ENCODE results near the gene GAL3ST1.
"Not testable (repeated sequence)": the region's sequence is repeated elsewhere in the genome, so short reads cannot be mapped to it uniquely, and the experiment has no call there.

GAL3ST1 gene

GRCh38 chr22:30574095-30574981 is at the start of gene GAL3ST1:
Gene GAL3ST1 (minus strand): TSS chr22:30574665. CDS start chr22:30557392, 17,273 bp downstream.
- DNase-seq (ENCODE audit: low read depth in 3 of 3): no peak

- DNase-seq (ENCODE audit: low read depth in 3 of 3): not testable (repeated sequence)
Observed at GRCh38 chr22:30619909-30620308, 45.4 kb upstream of the GAL3ST1 start.

GRCh38 chr22:30617819-30618218 is 43.4 kb upstream of the GAL3ST1 start:
- DNase-seq (ENCODE audit: low read depth in 3 of 3): no peak

GRCh38 chr22:30615543-30615954 is 41.1 kb upstream of the GAL3ST1 start:
- DNase-seq (ENCODE audit: low read depth in 3 of 3): no peak

GRCh38 chr22:30614879-30615278 is 40.4 kb upstream of the GAL3ST1 start:
- no peak for DNase-seq (ENCODE audit: low read depth in 3 of 3)

GRCh38 chr22:30614268-30614667 is 39.8 kb upstream of the GAL3ST1 start:
- DNase-seq (ENCODE audit: low read depth in 3 of 3): no peak

GRCh38 chr22:30612789-30613188 is 38.3 kb upstream of the GAL3ST1 start:
- DNase-seq (ENCODE audit: low read depth in 3 of 3): no peak

GRCh38 chr22:30611197-30611596 is 36.7 kb upstream of the GAL3ST1 start:
- no peak for DNase-seq (ENCODE audit: low read depth in 3 of 3)

- no peak for DNase-seq (ENCODE audit: low read depth in 3 of 3)
Observed at GRCh38 chr22:30610299-30610698, 35.8 kb upstream of the GAL3ST1 start.

GRCh38 chr22:30609260-30610185 is 35.1 kb upstream of the GAL3ST1 start:
- DNase-seq (ENCODE audit: low read depth in 3 of 3): no peak

GRCh38 chr22:30607939-30608338 is 33.5 kb upstream of the GAL3ST1 start:
- no peak for DNase-seq (ENCODE audit: low read depth in 3 of 3)

GRCh38 chr22:30607300-30607930 is 33.0 kb upstream of the GAL3ST1 start:
- DNase-seq (ENCODE audit: low read depth in 3 of 3): no peak

GRCh38 chr22:30606455-30607299 is 32.2 kb upstream of the GAL3ST1 start, which contains the start of gene TCN2:
Gene TCN2 (plus strand): TSS chr22:30607174. CDS start chr22:30607332, 158 bp downstream.
- no peak for DNase-seq (ENCODE audit: low read depth in 3 of 3)

- DNase-seq (ENCODE audit: low read depth in 3 of 3): no peak
Observed at GRCh38 chr22:30605449-30606110, 31.1 kb upstream of the GAL3ST1 start.

GRCh38 chr22:30604723-30605122 is 30.3 kb upstream of the GAL3ST1 start:
- no peak for DNase-seq (ENCODE audit: low read depth in 3 of 3)

GRCh38 chr22:30603801-30604200 is 29.3 kb upstream of the GAL3ST1 start:
- DNase-seq (ENCODE audit: low read depth in 3 of 3): no peak

- no peak for DNase-seq (ENCODE audit: low read depth in 3 of 3)
Observed at GRCh38 chr22:30602049-30602448, 27.6 kb upstream of the GAL3ST1 start.

GRCh38 chr22:30601464-30601863 is 27.0 kb upstream of the GAL3ST1 start:
- DNase-seq (ENCODE audit: low read depth in 3 of 3): no peak

- no peak for DNase-seq (ENCODE audit: low read depth in 3 of 3)
Observed at GRCh38 chr22:30600921-30601320, 26.5 kb upstream of the GAL3ST1 start.

- DNase-seq (ENCODE audit: low read depth in 3 of 3): no peak
Observed at GRCh38 chr22:30598986-30599385, 24.5 kb upstream of the GAL3ST1 start.
